ENCODE measurements around the gene XXYLT1. TPM values are rescaled to one million over a fixed set of nuclear protein-coding genes. Genes with fewer than 3 reads are reported as not detected.

XXYLT1 gene
- total and polyA plus RNA-seq, 9 of the 15 experiments (the other 6 are each of a cell fraction or from before 2014, with no cell fraction given) = 1.9 to 18.9 (median 15.0) TPM

DNA sequence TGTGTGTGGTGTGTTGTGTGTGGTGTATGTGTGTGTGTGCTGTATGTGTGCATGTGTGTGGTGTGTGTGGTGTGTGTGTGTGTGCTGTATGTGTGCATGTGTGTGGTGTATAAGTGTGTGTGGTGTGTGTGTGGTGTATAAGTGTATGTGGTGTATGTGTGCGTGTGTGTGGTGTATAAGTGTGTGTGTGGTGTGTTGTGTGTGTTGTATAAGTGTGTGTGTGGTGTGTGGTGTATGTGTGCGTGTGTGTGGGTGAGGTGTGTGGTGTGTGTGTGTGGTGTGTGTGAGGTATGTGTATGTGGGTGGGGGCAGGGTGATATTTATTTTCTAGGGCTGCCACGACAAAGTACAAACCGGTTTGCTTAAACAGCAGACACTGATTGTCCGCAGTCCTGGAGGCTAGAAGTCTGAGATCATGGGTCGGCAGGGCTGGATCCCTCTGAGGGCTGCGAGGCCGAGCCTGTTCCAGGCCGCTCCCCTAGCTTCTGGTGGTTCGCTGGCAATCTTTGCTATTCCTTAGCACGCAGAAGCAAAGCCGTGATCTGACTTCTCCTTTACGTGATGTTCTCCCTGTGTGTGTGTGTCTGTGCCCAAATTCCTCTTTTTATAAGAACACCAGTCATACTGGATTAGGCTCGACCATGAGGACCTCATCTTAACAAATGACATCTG lies 160.2 kb downstream of the XXYLT1 start:
- H3K9me3 ChIP-seq (replicated peaks; ENCODE audit: control insufficient read depth, insufficient read depth, low read depth, low read length) = no peaks in the 10 kb centered on the region
- no peak overlapping the region for H3K4me3 ChIP-seq
- ChIA-PET CTCF (ENCODE audit: low intra/inter-chr PET ratio) (no interaction called here), POLR2A (no interaction called here)
- no peaks in the 10 kb centered on the region; the same call in 2 of the 3 replicates for H3K79me2 ChIP-seq (ENCODE audit: control insufficient read depth, insufficient read depth, low read length)
- no peak overlapping the region; the same call in 2 of the 3 replicates for H3K27ac ChIP-seq (ENCODE audit: extremely low read depth, low read depth, low read length)
- in situ Hi-C loops (cut with MboI) = no loop called here
- TF ChIP-seq ZNF644 (tag; IDR thresholded peaks at IDR 0.05; ENCODE audit: low read depth) = no peak
- TF ChIP-seq, protein P1, sequence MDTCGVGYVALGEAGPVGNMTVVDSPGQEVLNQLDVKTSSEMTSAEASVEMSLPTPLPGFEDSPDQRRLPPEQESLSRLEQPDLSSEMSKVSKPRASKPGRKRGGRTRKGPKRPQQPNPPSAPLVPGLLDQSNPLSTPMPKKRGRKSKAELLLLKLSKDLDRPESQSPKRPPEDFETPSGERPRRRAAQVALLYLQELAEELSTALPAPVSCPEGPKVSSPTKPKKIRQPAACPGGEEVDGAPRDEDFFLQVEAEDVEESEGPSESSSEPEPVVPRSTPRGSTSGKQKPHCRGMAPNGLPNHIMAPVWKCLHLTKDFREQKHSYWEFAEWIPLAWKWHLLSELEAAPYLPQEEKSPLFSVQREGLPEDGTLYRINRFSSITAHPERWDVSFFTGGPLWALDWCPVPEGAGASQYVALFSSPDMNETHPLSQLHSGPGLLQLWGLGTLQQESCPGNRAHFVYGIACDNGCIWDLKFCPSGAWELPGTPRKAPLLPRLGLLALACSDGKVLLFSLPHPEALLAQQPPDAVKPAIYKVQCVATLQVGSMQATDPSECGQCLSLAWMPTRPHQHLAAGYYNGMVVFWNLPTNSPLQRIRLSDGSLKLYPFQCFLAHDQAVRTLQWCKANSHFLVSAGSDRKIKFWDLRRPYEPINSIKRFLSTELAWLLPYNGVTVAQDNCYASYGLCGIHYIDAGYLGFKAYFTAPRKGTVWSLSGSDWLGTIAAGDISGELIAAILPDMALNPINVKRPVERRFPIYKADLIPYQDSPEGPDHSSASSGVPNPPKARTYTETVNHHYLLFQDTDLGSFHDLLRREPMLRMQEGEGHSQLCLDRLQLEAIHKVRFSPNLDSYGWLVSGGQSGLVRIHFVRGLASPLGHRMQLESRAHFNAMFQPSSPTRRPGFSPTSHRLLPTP (IDR thresholded peaks at IDR 0.05; ENCODE audit: borderline replicate concordance, extremely low read depth, insufficient read length) = no peak
- no peak for TF ChIP-seq ZNF668 (CRISPR knock-in tag; IDR thresholded peaks at IDR 0.05)
- no peak for TF ChIP-seq ZNF354B (CRISPR knock-in tag; IDR thresholded peaks at IDR 0.05)
- TF ChIP-seq ZBTB1 (CRISPR knock-in tag; IDR thresholded peaks at IDR 0.05; ENCODE audit: borderline replicate concordance, low read depth) = no peak
- no peak for TF ChIP-seq BCL6 (CRISPR knock-in tag; IDR thresholded peaks at IDR 0.05)
- no peak for TF ChIP-seq DMBX1 (CRISPR knock-in tag; IDR thresholded peaks at IDR 0.05; ENCODE audit: borderline replicate concordance)
- TF ChIP-seq BDP1 (IDR thresholded peaks at IDR 0.05; ENCODE audit: insufficient read depth, insufficient read length) = no peak
- no peak for TF ChIP-seq ZNF140 (CRISPR knock-in tag; IDR thresholded peaks at IDR 0.05)
- no peak overlapping the region for H2AFZ ChIP-seq (ENCODE audit: low read depth, low read length)
- WGBS (ENCODE audit: insufficient coverage, low coverage, missing lambda C conversion rate) = 85% methylated on average over 13 of the region's 14 CpGs
- ATAC-seq (no peak), FAIRE-seq (no peak), DNase-seq (ENCODE audit: extremely low read depth in 1 of 4, low spot score in 3 of 4) (no peak)
- H3K4me1 ChIP-seq (replicated peaks in 1 of 2; ENCODE audit: control insufficient read depth in 2 of 2, insufficient read depth in 2 of 2, low read length in 2 of 2) = peaks cover 33 to 37% of the 10 kb centered on the region in 2 experiments
- H3K9ac ChIP-seq (ENCODE audit: insufficient read depth in 1 of 2, low read depth in 2 of 2, low read length in 2 of 2) = no peak overlapping the region
- no peaks in the 10 kb centered on the region for H4K20me1 ChIP-seq (replicated peaks; ENCODE audit: control insufficient read depth, insufficient read depth, low read length)
- BruUV-seq (replicated peaks) = no TSS peak
- H3K4me2 ChIP-seq (ENCODE audit: insufficient read depth, low read length) = no peak overlapping the region
- H3K36me3 ChIP-seq (ENCODE audit: control insufficient read depth, insufficient read depth, low read length) = peaks cover 10% of the 10 kb centered on the region
- no peaks in the 10 kb centered on the region for H3K27me3 ChIP-seq (ENCODE audit: control insufficient read depth in 2 of 2, insufficient read depth in 2 of 2, low read length in 2 of 2)
- intact Hi-C loops (cut with micrococcal nuclease) = loop anchor here (10.0 kb wide), 1 partner anchor 74 kb away; no protein-coding TSS in a partner anchor
- peaks cover 9% of the 10 kb centered on the region for H3K9me1 ChIP-seq (ENCODE audit: control insufficient read depth, insufficient read depth, low read length)

Measured in K562 (cell line).